Dendritic cell treated with granulocyte-macrophage colony-stimulating factor and Interleukin-4, amounts not matched to agents 40 ng/mL and 50 ng/mL, for 4 days (primary cell): Measurements from ENCODE around the gene PSAPL1.
"Not testable (repeated sequence)": the region's sequence is repeated elsewhere in the genome, so short reads cannot be mapped to it uniquely, and the experiment has no call there.

Experiments used
- H3K27ac Mint-ChIP-seq: one replicate; pipeline ENCODE4 v1.8.0; 2022; ENCODE audit warnings: mild to moderate bottlenecking, mixed read lengths
- H3K27me3 Mint-ChIP-seq: one replicate; pipeline ENCODE4 v1.8.0; 2022; ENCODE audit warnings: mild to moderate bottlenecking, mixed read lengths
- H3K36me3 Mint-ChIP-seq: one replicate; pipeline ENCODE4 v1.8.0; 2022; ENCODE audit warnings: low read depth, mixed read lengths
- H3K4me1 Mint-ChIP-seq: one replicate; pipeline ENCODE4 v1.8.0; 2022; ENCODE audit warnings: low read depth, mixed read lengths
- H3K4me3 Mint-ChIP-seq: one replicate; pipeline ENCODE4 v1.8.0; 2022; ENCODE audit warnings: mild to moderate bottlenecking, moderate library complexity, mixed read lengths
- H3K9me3 Mint-ChIP-seq: one replicate; pipeline ENCODE4 v1.8.0; 2022; ENCODE audit warnings: mixed read lengths
- intact Hi-C: fragments of 100-400 bp; cut with micrococcal nuclease; formaldehyde crosslinking; loops from one replicate; pipeline ENCODE4 v1.15.0; 2022

PSAPL1 gene

GRCh38 chr4:7466904-7467303, 32.2 kb upstream of the PSAPL1 start:
- Mint-ChIP-seq H3K27ac (no peak overlapping the region), H3K27me3 (peaks cover under 1% of the 10 kb centered on the region), H3K9me3 (no peaks in the 10 kb centered on the region), H3K4me3 (no peak overlapping the region), H3K4me1 (no peaks in the 10 kb centered on the region), H3K36me3 (no peaks in the 10 kb centered on the region)
- intact Hi-C loops, result no loop called here

- Mint-ChIP-seq H3K4me3 (no peak overlapping the region), H3K4me1 (no peaks in the 10 kb centered on the region)
- intact Hi-C loops, result no loop called here
Measured at GRCh38 chr4:7466215-7466614, 31.5 kb upstream of the PSAPL1 start.

GRCh38 chr4:7465017-7465416, 30.3 kb upstream of the PSAPL1 start:
- Mint-ChIP-seq H3K27ac (no peak overlapping the region), H3K9me3 (no peaks in the 10 kb centered on the region), H3K4me3 (no peak overlapping the region), H3K4me1 (no peaks in the 10 kb centered on the region), H3K27me3 (peaks cover 3% of the 10 kb centered on the region), H3K36me3 (no peaks in the 10 kb centered on the region)
- intact Hi-C loops, result no loop called here

More at GRCh38 chr4:7466215-7466614, 31.5 kb upstream of the PSAPL1 start:
- Mint-ChIP-seq H3K36me3 (no peaks in the 10 kb centered on the region), H3K9me3 (no peaks in the 10 kb centered on the region), H3K27ac (no peak overlapping the region), H3K27me3 (peaks cover 1% of the 10 kb centered on the region)

GRCh38 chr4:7464259-7464655, 29.5 kb upstream of the PSAPL1 start:
- H3K36me3 Mint-ChIP-seq, result no peaks in the 10 kb centered on the region
- intact Hi-C loops, result no loop called here
- H3K27ac Mint-ChIP-seq, result no peak overlapping the region

GRCh38 chr4:7463566-7464258, 29.0 kb upstream of the PSAPL1 start:
- H3K27me3 Mint-ChIP-seq, result peaks cover 3% of the 10 kb centered on the region
- H3K36me3 Mint-ChIP-seq, result no peaks in the 10 kb centered on the region
- H3K27ac Mint-ChIP-seq, result no peak overlapping the region
- no peak overlapping the region for H3K4me3 Mint-ChIP-seq
- intact Hi-C loops, result no loop called here
- no peaks in the 10 kb centered on the region for H3K9me3 Mint-ChIP-seq
- H3K4me1 Mint-ChIP-seq, result no peaks in the 10 kb centered on the region

More at GRCh38 chr4:7464259-7464655, 29.5 kb upstream of the PSAPL1 start:
- Mint-ChIP-seq H3K27me3 (peaks cover 3% of the 10 kb centered on the region), H3K4me3 (no peak overlapping the region), H3K4me1 (no peaks in the 10 kb centered on the region), H3K9me3 (no peaks in the 10 kb centered on the region)

- H3K27ac Mint-ChIP-seq, result no peak overlapping the region
- H3K9me3 Mint-ChIP-seq, result no peaks in the 10 kb centered on the region
- H3K27me3 Mint-ChIP-seq, result peaks cover 3% of the 10 kb centered on the region
- H3K36me3 Mint-ChIP-seq, result no peaks in the 10 kb centered on the region
- intact Hi-C loops, result no loop called here
- H3K4me3 Mint-ChIP-seq, result no peak overlapping the region
- H3K4me1 Mint-ChIP-seq, result no peaks in the 10 kb centered on the region
Measured at GRCh38 chr4:7462509-7462971, 27.8 kb upstream of the PSAPL1 start.

- Mint-ChIP-seq H3K27ac (no peak overlapping the region), H3K36me3 (no peaks in the 10 kb centered on the region), H3K27me3 (peaks cover 3% of the 10 kb centered on the region), H3K4me3 (no peak overlapping the region), H3K4me1 (no peaks in the 10 kb centered on the region), H3K9me3 (no peaks in the 10 kb centered on the region)
- intact Hi-C loops, result no loop called here
Measured at GRCh38 chr4:7461230-7461629, 26.5 kb upstream of the PSAPL1 start.

GRCh38 chr4:7460566-7460965, 25.8 kb upstream of the PSAPL1 start:
- no peak overlapping the region for H3K4me3 Mint-ChIP-seq
- H3K36me3 Mint-ChIP-seq, result no peaks in the 10 kb centered on the region
- peaks cover 3% of the 10 kb centered on the region for H3K27me3 Mint-ChIP-seq
- H3K4me1 Mint-ChIP-seq, result no peaks in the 10 kb centered on the region
- H3K27ac Mint-ChIP-seq, result no peak overlapping the region
- H3K9me3 Mint-ChIP-seq, result no peaks in the 10 kb centered on the region
- intact Hi-C loops, result no loop called here

- intact Hi-C loops, result no loop called here
- no peak overlapping the region for H3K4me3 Mint-ChIP-seq
- no peaks in the 10 kb centered on the region for H3K36me3 Mint-ChIP-seq
- H3K27me3 Mint-ChIP-seq, result peaks cover 3% of the 10 kb centered on the region
- no peaks in the 10 kb centered on the region for H3K9me3 Mint-ChIP-seq
- H3K27ac Mint-ChIP-seq, result no peak overlapping the region
- H3K4me1 Mint-ChIP-seq, result no peaks in the 10 kb centered on the region
Measured at GRCh38 chr4:7459471-7459870, 24.7 kb upstream of the PSAPL1 start.

- intact Hi-C loops, result no loop called here
- H3K4me3 Mint-ChIP-seq, result no peak overlapping the region
- no peaks in the 10 kb centered on the region for H3K36me3 Mint-ChIP-seq
- H3K27me3 Mint-ChIP-seq, result peaks cover 3% of the 10 kb centered on the region
- no peaks in the 10 kb centered on the region for H3K9me3 Mint-ChIP-seq
- no peak overlapping the region for H3K27ac Mint-ChIP-seq
- no peaks in the 10 kb centered on the region for H3K4me1 Mint-ChIP-seq
Measured at GRCh38 chr4:7458477-7458876, 23.7 kb upstream of the PSAPL1 start.

GRCh38 chr4:7458066-7458425, 23.3 kb upstream of the PSAPL1 start:
- Mint-ChIP-seq H3K4me1 (no peaks in the 10 kb centered on the region), H3K27ac (no peak overlapping the region), H3K4me3 (no peak overlapping the region), H3K36me3 (no peaks in the 10 kb centered on the region), H3K9me3 (no peaks in the 10 kb centered on the region), H3K27me3 (peaks cover 3% of the 10 kb centered on the region)
- intact Hi-C loops, result no loop called here

- no peaks in the 10 kb centered on the region for H3K4me1 Mint-ChIP-seq
- H3K27me3 Mint-ChIP-seq, result peaks cover 3% of the 10 kb centered on the region
- no peaks in the 10 kb centered on the region for H3K9me3 Mint-ChIP-seq
- H3K36me3 Mint-ChIP-seq, result no peaks in the 10 kb centered on the region
- H3K4me3 Mint-ChIP-seq, result no peak overlapping the region
- no peak overlapping the region for H3K27ac Mint-ChIP-seq
- intact Hi-C loops, result no loop called here
Measured at GRCh38 chr4:7457201-7458065, 22.7 kb upstream of the PSAPL1 start.

GRCh38 chr4:7452802-7453201, 18.1 kb upstream of the PSAPL1 start:
- H3K4me1 Mint-ChIP-seq, H3K27me3 Mint-ChIP-seq, H3K27ac Mint-ChIP-seq, H3K4me3 Mint-ChIP-seq, H3K36me3 Mint-ChIP-seq, intact Hi-C loops, H3K9me3 Mint-ChIP-seq: not testable (repeated sequence)

- H3K4me1 Mint-ChIP-seq, result no peaks in the 10 kb centered on the region
- no peak overlapping the region for H3K27ac Mint-ChIP-seq
- H3K9me3 Mint-ChIP-seq, result no peaks in the 10 kb centered on the region
- intact Hi-C loops, result no loop called here
- no peaks in the 10 kb centered on the region for H3K27me3 Mint-ChIP-seq
- no peak overlapping the region for H3K4me3 Mint-ChIP-seq
- no peaks in the 10 kb centered on the region for H3K36me3 Mint-ChIP-seq
Measured at GRCh38 chr4:7451800-7452199, 17.1 kb upstream of the PSAPL1 start.
